ENCODE measurements around the gene CSRNP2. TPM values are rescaled to one million over a fixed set of nuclear protein-coding genes. Genes with fewer than 3 reads are reported as not detected.

The CSRNP2 gene
- total and polyA plus RNA-seq, 2 experiments from 2014 or later = 23.2 to 30.5 TPM

DNA sequence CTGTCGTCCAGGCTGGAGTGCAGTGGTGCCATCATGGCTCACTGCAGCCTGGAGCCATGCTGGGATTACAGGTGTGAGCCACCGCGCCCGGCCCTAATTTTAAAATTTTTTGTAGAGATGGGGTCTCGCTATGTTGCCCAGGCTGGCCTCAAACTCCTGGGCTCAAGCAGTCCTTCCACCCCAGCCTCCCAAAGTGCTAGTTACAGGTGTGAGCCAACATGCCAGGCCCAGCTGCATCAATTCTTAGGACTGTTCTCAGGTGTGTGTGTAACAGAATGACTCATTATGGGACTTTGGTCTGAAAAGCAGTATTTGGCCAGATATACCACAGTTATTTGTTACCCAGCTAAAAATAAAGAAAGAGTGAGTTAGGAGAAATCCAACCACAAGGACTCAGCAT lies 17.9 kb downstream of the CSRNP2 start:
- Histone ChIP-seq H3K4me3 (no peak overlapping the region), H2AFZ (no peak overlapping the region), H3K27me3 (no peaks in the 10 kb centered on the region), H3K9me2 (replicated peaks; ENCODE audit: insufficient read depth) (no peaks in the 10 kb centered on the region), H4K20me1 (ENCODE audit: insufficient read depth, poor library complexity, severe bottlenecking) (no peaks in the 10 kb centered on the region), H3K36me3 (replicated peaks; ENCODE audit: insufficient read depth, low read depth) (no peaks in the 10 kb centered on the region), H3K79me2 (peaks cover 2% of the 10 kb centered on the region), H3K27ac (peak overlapping the region; percentile 7), H3K4me2 (no peak overlapping the region), H3K9me3 (ENCODE audit: low read depth) (no peaks in the 10 kb centered on the region), H3K4me1 (ENCODE audit: insufficient read depth) (no peaks in the 10 kb centered on the region)
- peak; percentile 33 for DNase-seq (ENCODE audit: low spot score)
- TF ChIP-seq, protein P1, sequence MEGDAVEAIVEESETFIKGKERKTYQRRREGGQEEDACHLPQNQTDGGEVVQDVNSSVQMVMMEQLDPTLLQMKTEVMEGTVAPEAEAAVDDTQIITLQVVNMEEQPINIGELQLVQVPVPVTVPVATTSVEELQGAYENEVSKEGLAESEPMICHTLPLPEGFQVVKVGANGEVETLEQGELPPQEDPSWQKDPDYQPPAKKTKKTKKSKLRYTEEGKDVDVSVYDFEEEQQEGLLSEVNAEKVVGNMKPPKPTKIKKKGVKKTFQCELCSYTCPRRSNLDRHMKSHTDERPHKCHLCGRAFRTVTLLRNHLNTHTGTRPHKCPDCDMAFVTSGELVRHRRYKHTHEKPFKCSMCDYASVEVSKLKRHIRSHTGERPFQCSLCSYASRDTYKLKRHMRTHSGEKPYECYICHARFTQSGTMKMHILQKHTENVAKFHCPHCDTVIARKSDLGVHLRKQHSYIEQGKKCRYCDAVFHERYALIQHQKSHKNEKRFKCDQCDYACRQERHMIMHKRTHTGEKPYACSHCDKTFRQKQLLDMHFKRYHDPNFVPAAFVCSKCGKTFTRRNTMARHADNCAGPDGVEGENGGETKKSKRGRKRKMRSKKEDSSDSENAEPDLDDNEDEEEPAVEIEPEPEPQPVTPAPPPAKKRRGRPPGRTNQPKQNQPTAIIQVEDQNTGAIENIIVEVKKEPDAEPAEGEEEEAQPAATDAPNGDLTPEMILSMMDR (IDR thresholded peaks at IDR 0.05; ENCODE audit: poor library complexity) = no peak
- TF ChIP-seq EZH2 (IDR thresholded peaks at IDR 0.05; ENCODE audit: borderline replicate concordance) (no peak), EZH2phosphoT487 (IDR thresholded peaks at IDR 0.05; ENCODE audit: low read depth, severe bottlenecking, unreplicated experiment) (no peak)
- WGBS (ENCODE audit: low lambda C conversion rate, missing lambda C conversion rate) = 95% methylated on average over 5 of the region's 5 CpGs

DNA sequence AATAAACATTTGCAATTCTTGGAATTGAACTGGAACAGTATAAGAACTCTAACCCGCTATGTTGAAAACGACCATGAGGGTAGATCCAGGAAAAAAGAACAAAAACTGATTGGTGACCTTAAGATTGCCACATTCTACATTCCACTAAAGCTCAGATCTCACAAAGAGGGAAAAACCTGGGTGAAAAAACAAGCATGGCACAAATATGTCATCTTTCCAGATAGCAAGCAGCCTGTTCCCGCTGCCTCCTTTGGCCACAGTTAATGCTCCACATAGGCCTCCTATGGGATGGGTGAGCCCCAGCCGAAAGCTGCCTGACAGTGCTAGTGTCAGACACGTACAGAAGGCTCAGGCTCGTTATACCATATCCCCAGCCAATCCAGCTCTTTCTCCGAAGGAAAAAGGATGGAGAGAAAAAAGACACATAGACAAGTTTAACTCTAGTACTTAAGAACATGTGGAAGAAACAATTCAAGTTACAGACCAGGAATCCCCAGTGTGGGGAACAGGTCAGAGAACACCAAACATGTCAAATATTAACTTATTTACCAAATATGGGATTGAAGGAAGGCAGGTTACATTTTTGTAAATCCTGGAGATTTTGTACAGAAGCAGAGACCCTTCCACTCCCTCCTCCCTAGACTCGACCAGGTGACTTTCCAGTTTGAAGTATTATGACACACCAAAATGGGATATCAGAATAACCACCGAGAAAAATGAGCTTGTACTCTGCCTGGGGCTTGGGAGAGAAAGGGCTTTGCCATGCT lies 20.6 kb downstream of the CSRNP2 start:
- no peak for TF ChIP-seq EZH2 (IDR thresholded peaks at IDR 0.05; ENCODE audit: borderline replicate concordance)
- TF ChIP-seq EZH2phosphoT487 (IDR thresholded peaks at IDR 0.05; ENCODE audit: low read depth, severe bottlenecking, unreplicated experiment) = no peak
- TF ChIP-seq, protein P1 (IDR thresholded peaks at IDR 0.05; ENCODE audit: poor library complexity) = no peak
- Histone ChIP-seq H3K4me1 (ENCODE audit: insufficient read depth) (no peaks in the 10 kb centered on the region), H3K9me3 (ENCODE audit: low read depth) (no peaks in the 10 kb centered on the region), H3K36me3 (replicated peaks; ENCODE audit: insufficient read depth, low read depth) (no peaks in the 10 kb centered on the region), H3K4me2 (no peak overlapping the region), H4K20me1 (ENCODE audit: insufficient read depth, poor library complexity, severe bottlenecking) (no peaks in the 10 kb centered on the region), H3K79me2 (no peaks in the 10 kb centered on the region), H3K9me2 (replicated peaks; ENCODE audit: insufficient read depth) (no peaks in the 10 kb centered on the region), H3K27ac (peak overlapping the region; percentile 34), H3K27me3 (no peaks in the 10 kb centered on the region), H3K4me3 (no peak overlapping the region), H2AFZ (no peak overlapping the region)
- no peak for DNase-seq (ENCODE audit: low spot score)
- 87% methylated on average over 9 of the region's 9 CpGs for WGBS (ENCODE audit: low lambda C conversion rate, missing lambda C conversion rate)

DNA sequence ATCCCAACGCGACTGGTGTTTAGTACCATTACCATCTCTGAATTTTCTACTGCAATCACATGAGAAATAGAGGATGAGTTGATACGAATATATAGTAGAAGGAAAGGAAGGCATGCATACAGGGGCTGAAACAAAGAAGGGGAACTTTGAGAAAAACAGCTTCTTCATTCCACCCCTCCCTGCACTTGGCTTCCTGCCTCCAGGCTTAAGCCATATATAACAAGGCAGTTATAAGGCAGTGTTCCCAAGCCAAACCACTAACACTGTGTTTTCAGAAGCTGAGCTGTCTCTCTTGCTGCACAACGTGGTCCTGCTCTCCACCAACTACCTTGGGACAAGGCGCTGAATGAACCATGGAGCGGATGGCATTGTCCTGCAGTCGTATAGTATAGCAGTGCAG lies 24.3 kb downstream of the CSRNP2 start:
- Histone ChIP-seq H3K79me2 (no peaks in the 10 kb centered on the region), H3K36me3 (replicated peaks; ENCODE audit: insufficient read depth, low read depth) (no peaks in the 10 kb centered on the region), H3K27me3 (no peaks in the 10 kb centered on the region), H2AFZ (no peak overlapping the region), H4K20me1 (ENCODE audit: insufficient read depth, poor library complexity, severe bottlenecking) (no peaks in the 10 kb centered on the region), H3K4me1 (ENCODE audit: insufficient read depth) (no peaks in the 10 kb centered on the region), H3K9me3 (ENCODE audit: low read depth) (no peaks in the 10 kb centered on the region), H3K4me3 (no peak overlapping the region), H3K27ac (no peak overlapping the region), H3K9me2 (replicated peaks; ENCODE audit: insufficient read depth) (no peaks in the 10 kb centered on the region), H3K4me2 (no peak overlapping the region)
- WGBS (ENCODE audit: low lambda C conversion rate, missing lambda C conversion rate) = 97% methylated on average over 7 of the region's 7 CpGs
- no peak for TF ChIP-seq EZH2phosphoT487 (IDR thresholded peaks at IDR 0.05; ENCODE audit: low read depth, severe bottlenecking, unreplicated experiment)
- TF ChIP-seq, protein P1 (IDR thresholded peaks at IDR 0.05; ENCODE audit: poor library complexity) = no peak
- TF ChIP-seq EZH2 (IDR thresholded peaks at IDR 0.05; ENCODE audit: borderline replicate concordance) = no peak
- DNase-seq (ENCODE audit: low spot score) = no peak

Measured in hepatocyte (in vitro differentiated cells).